Inferior parietal cortex (tissue), 1 donor: ENCODE data around the gene RFT1.

Experiments used
- DNase-seq: peaks from one replicate; pipeline ENCODE4 v3.0.0-alpha.2; 2016; ENCODE audit errors: extremely low spot score

The RFT1 gene

DNA sequence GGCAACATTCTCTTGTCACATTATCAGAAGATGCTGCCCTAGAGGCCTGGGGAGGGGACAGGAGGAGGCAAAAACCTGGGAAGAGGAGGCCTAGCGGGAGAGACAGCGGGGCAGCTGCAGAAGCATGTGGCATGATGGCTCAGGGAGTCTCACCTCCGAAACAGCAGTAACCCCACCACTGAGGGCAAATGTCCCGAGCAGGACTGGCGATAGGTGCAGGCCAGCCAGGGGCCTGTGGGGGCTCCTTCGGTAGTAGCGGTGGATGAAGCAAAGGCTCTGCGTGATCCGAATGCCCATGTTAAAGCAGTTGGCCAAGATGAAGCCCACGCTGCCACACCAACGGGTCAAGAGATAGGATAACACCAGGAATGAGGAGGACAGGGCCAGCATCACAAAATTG, 38.0 kb downstream of the RFT1 start:
- DNase-seq = no peak

DNA sequence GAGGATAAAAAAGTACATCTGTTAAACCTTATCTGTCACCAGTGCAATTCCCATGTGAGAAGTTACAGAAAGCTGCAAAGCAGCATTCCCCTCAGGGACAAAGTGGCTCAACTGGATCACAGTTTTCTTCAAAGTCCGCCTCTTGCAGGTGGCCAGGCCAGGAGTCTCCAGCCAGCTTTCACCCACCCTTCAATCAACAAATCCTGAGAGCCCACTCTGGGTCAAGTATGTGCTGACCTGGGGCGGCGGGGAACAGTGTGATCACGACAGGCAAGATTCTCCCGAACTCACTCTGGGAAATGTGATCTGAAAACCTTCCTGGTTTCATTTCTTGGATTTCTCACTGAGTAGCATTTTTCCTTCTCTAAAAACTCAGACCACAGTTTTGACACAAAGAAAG, 39.2 kb downstream of the RFT1 start:
- no peak for DNase-seq

DNA sequence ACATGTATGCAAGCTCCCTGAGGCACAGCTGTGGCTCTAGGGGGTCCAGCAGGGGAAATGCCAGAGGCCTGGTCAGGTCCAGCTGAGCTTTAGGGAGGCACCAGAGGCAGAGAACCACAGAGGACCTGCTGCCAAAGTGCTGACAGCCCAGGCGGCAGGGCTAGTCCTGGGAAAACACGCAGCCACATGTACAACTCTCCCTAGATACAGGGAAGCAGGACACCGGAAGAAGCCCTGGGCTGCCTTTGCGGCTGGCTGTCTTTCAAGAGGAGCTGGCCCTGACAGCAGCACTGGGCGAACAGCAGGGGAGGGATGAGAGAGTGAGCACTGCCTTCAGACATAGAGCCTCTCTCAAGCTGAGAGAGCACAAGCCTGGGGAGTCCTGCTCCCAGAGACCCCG, 40.7 kb downstream of the RFT1 start:
- no peak for DNase-seq

DNA sequence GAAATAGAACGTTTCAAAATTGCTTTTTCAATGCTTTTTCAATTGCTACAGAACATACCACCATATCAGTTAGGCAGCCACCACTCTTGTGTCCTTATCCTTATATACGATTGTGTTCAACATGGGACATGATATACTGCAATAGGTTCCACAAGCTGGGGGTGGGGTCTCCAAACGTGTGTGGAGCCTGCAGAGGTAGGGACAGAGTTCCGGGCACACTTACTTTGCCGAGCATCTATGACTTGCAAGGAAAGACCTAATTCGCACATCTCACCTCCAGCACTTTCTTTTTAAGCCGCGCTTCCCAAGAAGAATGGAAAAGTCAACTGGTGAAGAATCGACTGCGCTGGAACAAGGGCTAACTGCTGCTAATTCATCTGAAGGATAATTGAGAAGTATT, 44.8 kb downstream of the RFT1 start:
- DNase-seq = no peak

DNA sequence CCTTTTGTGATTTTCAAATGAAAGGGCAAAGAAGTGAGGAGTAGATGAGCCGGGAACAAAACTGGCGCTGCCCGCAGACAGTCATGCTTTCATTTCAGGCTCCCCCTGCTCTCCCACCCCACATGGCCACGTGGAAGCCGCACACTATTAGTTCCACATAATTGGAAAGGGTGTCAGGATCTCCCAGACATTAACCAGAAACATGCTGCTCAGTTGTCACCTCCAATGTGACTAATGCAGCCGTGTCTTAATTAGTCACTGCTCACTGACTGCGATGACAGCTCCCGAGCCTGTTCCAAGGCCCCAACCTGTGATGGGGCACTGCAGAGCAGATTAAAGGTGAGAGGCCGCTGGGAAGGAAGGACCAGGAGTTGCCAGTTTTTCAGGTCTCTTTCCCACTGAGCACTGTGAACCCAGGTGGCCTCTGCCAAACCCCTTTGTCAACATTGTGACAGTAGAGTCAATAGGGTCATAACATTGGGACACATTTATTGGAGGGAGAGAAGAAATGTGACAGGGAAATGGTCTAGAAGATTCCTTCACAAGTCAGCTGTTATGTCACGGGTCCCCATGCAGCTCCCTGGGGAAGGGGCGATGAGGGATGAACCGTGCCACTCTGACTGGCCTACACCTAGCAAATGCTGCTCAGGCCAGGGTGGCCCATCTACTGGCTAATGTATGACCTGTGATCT, 45.8 kb downstream of the RFT1 start:
- no peak for DNase-seq

DNA sequence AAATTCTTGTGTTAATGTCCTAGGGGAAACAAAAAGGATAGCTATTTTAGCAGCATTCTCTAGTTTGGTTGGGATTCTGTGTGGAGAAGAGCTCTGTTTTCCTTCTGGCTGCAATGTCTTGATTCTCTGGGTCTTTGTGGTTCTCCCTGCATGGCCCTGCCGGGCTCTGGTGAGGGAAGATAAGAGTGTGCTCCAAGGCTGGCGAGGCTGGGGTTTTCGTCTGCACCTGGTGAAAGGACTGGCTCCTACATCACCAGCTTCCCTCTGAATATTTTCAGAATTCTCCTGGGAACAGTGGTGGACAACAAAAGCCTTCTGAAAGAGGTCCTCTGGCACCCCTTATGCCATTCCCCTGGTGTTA, 46.3 kb downstream of the RFT1 start:
- DNase-seq = no peak

DNA sequence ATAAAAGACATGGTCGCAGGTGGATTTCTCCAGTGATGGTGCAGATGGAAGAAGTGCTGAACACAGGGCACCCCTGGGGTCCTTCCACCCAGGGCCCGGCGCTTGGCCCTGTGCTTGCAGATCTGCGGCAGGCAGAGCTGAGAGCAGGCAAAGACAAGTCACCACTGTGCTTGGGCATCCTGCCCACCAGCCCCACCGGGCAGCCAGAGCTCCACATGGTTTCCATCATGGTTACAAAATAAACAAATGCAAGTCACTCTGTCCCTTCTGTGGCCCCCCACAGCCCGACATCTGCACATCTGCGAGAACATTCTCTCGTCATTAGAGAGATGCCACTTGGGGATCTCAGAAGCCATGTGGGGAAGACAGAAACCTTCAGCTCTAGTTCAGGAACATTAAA, 46.7 kb downstream of the RFT1 start:
- DNase-seq = no peak

DNA sequence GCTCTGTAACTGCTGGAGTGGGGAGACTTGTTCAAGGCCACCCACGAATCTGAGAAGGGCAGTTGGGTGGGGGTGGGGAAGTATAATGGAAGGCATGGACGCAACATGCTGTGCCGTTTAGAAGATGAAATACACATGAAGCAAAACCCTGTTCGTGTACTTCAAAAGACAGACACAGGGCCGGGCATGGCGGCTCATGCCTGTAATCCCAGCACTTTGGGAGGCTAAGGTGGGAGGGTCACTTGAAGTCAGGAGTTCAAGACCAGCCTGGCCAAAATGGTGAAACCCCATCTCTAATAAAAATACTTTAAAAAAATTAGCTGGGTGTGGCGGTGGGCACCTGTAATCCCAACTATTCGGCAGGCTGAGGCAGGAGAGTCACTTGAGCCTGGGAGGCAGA, 47.5 kb downstream of the RFT1 start:
- no peak for DNase-seq

DNA sequence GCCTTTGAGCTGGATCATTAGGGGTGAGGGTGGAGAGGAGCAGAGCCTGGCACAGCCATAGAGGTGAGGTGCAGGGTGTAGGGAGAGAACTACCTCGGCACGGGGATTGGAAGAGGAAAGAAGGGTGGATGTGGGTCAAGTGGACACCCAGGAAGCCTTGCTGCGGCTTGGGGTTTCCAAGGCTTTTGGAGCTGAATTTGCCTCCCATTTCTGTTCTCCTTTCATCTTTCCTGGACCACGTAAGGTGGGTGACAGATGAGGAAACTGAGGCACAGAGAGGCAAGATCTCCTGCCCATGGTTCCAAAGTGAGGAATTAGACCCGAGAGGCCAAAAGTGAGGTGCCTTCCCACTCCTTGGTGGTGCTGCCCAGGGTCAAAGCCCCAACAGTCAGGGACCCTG, 48.9 kb downstream of the RFT1 start:
- no peak for DNase-seq

DNA sequence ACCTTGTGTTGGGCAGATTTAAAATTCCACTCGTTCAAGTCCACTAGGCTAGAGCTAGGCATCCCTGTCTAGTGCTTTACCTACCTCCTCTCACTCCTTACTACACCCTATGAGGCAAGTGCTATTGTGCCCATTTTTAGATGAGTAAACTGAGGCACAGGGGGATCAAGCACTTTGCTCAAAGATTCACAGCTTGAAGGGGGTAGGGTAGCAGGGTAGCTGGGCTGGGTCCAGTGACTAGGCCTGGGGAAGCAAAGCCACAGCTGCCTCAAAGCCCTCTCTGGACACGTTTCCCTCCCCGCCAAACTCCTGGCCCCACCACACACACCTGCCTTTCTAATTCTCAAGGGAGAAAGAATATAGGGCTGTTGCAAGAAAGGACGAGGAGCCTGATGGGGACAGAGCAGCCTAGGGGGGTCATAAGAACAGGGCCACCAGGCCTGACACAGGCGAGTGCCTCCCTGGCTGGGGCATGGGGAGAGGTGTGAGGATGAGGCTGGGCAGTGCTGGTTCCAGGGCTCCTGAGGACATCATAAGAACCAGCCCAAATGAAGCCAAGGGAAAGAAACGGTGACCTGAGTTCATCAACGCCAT, 49.5 kb downstream of the RFT1 start:
- DNase-seq = no peak

DNA sequence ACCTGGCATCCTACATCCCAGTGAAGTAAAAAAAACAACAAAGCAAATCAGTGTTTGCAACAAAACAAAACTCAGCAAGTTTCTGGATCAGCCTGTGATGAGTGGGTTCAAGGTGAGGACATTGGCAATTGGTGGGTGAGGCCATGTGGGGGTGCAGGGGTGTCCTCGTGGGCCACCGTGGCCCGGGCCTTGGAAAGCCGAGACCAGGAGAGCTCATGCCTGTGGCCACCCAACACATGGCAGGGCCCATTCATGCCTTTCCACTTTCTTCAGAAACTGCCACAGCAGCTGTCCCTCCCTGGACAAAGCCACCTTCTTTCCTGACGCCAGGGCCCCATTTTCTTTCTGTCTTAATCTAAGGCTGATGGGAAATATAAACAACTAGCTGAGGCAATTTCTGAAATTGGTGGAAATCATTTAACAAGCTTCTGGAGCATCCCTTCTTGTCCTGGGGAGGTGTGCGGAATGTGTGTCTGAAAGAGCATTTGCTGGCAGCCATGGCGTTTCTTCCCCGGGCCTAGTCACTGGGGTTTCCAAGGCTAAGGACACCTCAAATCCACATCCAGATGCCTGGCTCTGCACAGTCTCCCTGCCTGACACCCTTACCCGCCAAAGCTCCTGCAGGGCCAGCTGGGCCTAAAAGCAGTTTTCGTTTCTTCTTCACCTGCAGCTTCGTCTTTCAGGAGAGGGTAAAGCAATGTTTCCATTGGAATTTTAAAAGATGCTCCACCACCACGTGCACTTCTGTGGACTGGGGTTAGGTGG, 50.3 kb downstream of the RFT1 start:
- DNase-seq = no peak

DNA sequence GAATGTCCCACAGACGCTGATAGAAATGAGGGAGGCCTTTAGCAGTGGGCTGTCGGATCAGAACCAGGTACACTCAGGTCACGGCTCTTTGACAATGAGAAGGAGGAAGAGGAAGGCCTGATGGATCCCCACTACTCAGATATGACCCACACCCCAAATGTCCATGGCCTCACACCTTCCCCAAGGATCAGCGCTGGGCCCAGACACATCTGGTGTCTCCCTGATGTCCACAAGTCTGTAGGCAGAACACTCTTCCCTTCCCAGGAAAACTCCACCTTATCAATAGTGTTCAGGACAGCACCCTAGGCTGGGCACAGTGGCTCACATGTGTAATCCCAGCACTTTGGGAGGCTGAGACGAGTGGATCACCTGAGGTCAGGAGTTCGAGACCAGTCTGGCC, 51.1 kb downstream of the RFT1 start:
- DNase-seq = no peak

DNA sequence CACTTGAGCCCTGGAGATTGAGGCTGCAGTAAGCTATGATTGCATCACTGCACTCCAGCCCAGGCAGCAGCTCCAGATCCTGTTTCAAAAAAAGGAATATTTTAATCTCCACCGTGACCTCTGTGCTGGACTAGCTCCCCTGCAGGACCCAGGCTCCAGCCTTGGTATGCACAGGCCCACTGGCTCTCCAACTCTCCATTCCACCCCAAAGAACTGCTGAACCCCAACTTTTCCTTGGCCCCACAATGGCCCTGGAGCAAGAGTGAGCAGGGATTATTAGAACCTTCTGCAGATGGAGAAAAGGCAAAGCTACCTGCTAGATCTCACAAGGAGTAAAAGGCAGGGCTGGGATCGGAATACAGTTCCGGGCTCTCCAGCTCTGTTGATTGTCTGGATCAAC, 51.6 kb downstream of the RFT1 start:
- DNase-seq = no peak

DNA sequence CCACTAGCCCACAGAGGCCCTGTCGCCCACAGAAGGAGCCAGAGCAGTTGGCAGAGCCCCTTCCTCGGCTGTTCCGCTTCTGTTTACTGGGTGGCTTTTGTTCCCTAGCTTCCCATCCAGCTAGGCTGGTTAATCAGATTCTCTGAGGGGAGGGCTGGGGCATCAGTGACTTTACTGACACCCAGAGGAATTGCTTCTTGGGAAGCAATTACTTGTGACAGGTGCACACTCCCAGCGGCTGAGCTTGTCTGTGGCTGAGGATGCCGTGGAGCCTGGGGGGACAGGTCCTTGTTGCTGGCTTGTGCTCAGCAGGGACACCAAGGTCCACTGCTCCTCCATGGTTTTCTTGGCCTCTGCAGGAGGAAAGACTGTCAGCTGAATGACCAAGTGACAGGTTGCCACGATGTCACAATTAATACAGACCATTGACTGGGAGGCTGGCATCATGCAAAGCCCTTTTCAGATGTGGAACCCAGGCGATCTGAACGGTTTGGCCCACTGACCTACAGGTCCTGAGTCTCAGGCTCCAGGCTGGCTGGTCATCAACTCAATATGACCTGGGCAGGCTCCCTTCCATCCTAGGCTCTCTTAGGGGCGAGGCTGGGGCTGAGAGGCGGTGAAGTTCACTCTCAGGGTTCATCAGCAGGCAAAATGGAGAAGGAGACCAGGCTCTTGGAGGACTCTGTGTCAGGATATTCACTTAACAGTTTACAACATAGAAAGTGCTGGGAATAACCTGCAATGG, 52.6 kb downstream of the RFT1 start:
- DNase-seq = no peak

DNA sequence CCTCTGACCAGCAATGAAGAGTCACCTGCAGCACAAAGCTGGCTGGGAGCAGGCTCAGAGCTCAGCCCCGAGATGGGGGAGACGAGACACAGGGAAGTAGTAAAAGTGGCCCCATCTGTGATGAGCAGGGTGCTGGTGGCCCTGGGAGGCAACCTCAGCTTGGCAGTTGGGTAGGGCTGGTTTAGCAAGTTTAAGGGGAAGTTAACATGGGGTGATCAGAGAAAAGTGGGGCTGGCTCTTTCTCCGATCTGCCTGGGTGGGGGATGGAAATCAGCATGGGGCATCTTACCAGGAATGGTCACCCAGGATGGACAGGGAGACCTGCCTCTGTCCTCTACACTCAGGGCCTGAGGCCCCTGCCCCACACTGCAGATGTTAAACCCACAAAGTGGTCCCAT, 54.5 kb downstream of the RFT1 start:
- no peak for DNase-seq

DNA sequence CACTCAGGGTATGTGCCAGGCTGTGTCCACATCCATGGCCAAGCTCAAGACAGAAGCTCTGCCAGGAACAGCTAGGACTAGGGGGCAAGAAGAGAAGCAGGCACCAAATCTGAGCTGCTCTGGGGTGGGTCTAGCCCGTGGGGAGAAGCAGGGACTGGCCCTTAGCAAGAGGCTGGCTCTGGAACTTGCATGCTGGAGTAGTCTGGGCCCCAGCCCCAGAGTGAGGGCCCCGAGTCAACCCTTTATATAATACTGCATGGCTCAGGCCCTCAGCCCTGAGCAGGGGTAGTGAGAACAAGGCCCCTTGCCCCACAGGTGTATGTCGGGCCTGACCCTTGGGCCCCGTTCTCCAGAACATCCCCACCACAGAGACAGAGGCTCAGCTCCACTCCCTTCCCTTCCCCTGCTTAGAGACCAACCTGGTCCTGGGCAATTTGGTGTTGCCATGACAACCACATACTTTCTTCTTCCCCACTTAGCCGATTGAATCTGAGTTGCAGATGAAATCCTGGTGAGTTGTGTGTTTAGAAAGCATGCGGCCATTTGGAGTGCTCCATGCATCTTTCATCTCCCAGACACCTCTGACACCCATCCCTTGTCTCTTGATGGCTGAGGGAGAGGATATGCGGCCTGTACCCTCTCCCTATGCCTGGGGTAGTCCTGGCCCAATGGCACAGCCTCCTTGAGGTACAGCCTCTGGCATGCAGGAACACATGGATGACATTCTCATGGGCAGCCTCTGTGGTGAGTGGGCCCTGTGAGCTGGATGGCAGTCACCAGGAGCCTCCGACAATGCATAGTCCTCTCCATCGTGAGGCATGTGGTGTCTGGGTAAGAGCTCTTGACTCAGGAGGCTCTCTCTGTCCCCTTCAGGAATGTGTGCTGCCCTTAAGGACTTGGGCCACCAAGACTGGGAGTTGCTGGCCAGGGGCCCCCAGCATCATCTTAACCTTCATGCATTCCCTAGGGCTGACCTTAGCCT, 55.2 kb downstream of the RFT1 start:
- no peak for DNase-seq

DNA sequence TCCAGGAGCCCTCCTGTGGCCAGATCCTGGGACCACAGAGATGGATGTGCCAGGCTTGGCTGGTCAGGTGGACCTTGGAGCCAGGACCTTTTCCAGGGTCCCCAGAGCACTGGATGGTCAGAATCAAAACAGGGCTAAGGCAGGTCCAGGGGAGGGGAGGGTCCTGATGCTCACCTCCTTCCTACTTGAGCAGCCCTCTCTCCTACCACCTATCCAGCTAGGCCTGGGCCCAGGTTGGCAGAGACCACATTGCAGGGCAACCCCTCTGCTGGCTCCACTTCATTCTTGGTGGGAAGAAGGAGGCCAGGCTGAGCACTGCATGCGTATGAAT, 55.9 kb downstream of the RFT1 start:
- DNase-seq = no peak

DNA sequence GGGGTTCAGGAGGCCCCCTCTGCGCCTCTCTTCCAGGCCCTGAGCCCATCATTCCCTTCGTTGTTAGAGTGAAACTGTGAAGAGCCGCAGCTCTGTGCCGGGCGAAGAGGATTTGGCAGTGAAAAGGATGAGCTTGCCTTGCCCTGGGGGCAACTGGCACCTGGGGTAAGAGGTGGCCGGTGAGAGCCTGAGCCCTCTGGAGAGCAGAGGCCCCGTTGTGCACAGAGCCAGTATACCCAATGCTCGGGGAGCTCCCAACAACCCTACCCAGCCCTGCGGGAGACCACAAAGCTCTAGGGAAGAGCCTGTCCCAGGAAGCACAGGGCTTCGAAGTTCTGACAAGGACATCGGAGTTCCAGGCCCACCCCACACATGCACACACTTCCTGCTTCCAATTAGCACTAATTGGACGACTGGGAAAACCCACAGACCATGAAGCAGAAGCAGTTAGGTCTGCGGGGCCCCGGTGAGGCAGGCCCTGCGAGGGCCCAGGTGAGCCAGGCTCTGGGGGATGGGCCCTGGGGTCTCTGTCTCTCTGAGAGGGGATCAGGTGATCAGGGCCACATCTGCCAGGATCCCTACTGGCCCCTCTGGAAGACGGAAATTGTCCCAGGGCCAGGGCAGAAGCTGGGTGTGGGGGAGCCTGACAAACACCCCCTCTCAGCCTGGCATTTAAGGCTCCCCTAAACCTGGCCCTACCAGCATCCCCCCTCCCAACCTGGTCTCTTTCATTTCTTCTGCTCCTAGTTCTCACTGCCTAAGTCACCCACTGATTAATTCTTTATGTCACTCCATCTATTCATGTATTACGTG, 56.5 kb downstream of the RFT1 start:
- DNase-seq = no peak

DNA sequence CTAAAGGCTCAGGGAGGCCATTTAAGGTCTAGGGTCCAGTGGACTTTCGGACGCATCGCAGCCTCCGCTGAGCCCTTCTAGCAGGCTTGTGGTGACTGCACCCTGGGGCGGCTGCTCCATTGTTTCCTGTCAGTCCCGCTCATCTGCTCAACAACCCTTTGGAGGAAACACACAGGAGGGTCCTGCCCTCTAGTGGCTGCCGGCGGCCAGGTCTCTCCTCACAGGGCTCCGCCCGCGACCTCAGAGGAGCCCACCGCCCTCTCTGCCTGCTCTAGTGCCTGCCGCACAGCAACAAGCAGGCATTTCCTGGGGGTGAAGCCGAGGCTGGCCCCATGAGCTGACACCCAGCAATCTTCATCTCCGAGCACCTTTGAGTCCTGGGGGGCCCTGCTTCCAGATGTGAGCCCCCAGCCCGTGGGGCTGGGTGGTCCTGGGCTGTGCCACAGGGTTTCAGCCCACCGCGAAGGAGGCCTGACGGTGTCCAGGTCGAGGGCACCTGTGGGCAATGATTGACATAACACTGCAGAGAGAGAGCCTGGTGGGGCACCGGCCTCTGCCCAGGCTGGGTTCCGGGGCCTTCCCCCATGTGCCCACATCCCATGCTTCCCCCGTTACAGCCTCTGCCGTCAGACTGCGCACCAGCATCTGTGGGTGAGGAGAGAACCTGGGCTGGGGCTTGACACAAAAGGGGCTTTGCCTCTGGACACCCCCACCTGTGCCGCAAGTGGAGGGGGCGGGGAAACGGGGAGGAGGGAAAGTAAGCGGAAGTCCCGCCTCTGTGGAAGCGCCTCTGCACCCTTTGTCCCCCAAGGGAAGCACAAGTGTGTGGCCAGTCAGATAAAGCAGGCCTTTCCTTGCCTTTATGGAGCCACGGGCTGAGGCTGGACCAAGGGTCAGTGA, 57.3 kb downstream of the RFT1 start:
- peak; percentile 78 for DNase-seq
